GM18502 (cell line): ENCODE data around the gene MX1.
"Not testable (repeated sequence)": the region's sequence is repeated elsewhere in the genome, so short reads cannot be mapped to it uniquely, and the experiment has no call there.

ENCODE experiments used
- ATAC-seq: cut with Tn5 transposase; IDR thresholded peaks from one replicate; pipeline ENCODE4 v1.9.1; 2021; ENCODE audit warnings: mild to moderate bottlenecking; ENCODE audit not compliant: unreplicated experiment, poor library complexity

Gene MX1

GRCh38 chr21:41405321-41405720 is 20.7 kb upstream of the MX1 start:
- ATAC-seq, result no peak

- ATAC-seq, result no peak
Observed at GRCh38 chr21:41406340-41406739, 19.7 kb upstream of the MX1 start.

- no peak for ATAC-seq
Observed at GRCh38 chr21:41407541-41408460, 18.2 kb upstream of the MX1 start.

- no peak for ATAC-seq
Observed at GRCh38 chr21:41410361-41410760, 15.7 kb upstream of the MX1 start.

- ATAC-seq, result no peak
Observed at GRCh38 chr21:41410767-41411448, 15.1 kb upstream of the MX1 start.

GRCh38 chr21:41411449-41412089 is 14.5 kb upstream of the MX1 start:
- ATAC-seq, result peak; percentile 67

- ATAC-seq, result not testable (repeated sequence)
Observed at GRCh38 chr21:41417505-41417904, 8.5 kb upstream of the MX1 start.

- no peak for ATAC-seq
Observed at GRCh38 chr21:41418393-41418792, 7.6 kb upstream of the MX1 start.

- no peak for ATAC-seq
Observed at GRCh38 chr21:41418956-41419680, 6.9 kb upstream of the MX1 start.

GRCh38 chr21:41419921-41420862 is 5.8 kb upstream of the MX1 start:
- ATAC-seq, result peak; percentile 82

GRCh38 chr21:41420998-41421397 is 5.0 kb upstream of the MX1 start:
- ATAC-seq, result not testable (repeated sequence)

GRCh38 chr21:41422546-41423304 is 3.3 kb upstream of the MX1 start:
- no peak for ATAC-seq

GRCh38 chr21:41423305-41423636 is 2.8 kb upstream of the MX1 start:
- not testable (repeated sequence) for ATAC-seq

- peak; percentile 0 for ATAC-seq
Observed at GRCh38 chr21:41425588-41425953, 468 bp upstream of the MX1 start.

GRCh38 chr21:41426676-41427404 is 801 bp downstream of the MX1 start:
- peak; percentile 15 for ATAC-seq

GRCh38 chr21:41427556-41427955 is 1.5 kb downstream of the MX1 start:
- no peak for ATAC-seq

- ATAC-seq, result no peak
Observed at GRCh38 chr21:41428311-41428710, 2.3 kb downstream of the MX1 start.

- ATAC-seq, result no peak
Observed at GRCh38 chr21:41428847-41429246, 2.8 kb downstream of the MX1 start.
